ENCODE data around the gene MAP1B. TPM values are rescaled to one million over a fixed set of nuclear protein-coding genes. Genes with fewer than 3 reads are reported as not detected.

MAP1B gene
- total RNA-seq, 2 donors from 2014 or later = 87.9 to 93.3 TPM

DNA sequence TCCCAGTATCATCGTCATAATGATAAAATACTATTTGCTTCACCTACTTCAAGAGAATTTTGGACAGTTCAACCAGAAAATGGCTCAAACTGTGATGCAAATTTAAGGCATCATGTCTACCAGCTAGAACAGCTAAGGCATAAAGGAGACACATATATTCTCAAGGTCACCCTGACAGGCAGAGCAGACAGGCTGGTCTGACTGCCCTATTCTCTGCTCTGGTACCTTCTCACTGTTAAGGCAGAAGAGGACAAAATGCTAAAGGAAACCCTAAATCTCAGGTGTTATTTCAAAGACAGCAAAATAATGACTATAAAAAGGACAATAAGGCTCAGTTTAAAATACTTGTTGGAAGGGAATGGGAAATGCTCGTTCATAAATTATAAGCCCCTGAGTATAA is 125.6 kb downstream of the MAP1B start:
- no peak overlapping the region for H3K27ac ChIP-seq (ENCODE audit: low read depth, low read length)
- no peaks in the 10 kb centered on the region for H3K4me1 ChIP-seq (ENCODE audit: control insufficient read depth, insufficient read depth, low read length)
- H3K9me3 ChIP-seq (ENCODE audit: control insufficient read depth, low read length) = no peaks in the 10 kb centered on the region
- no peaks in the 10 kb centered on the region for H3K27me3 ChIP-seq (ENCODE audit: control insufficient read depth, insufficient read depth, low read length, poor library complexity, severe bottlenecking)
- H3K27me3 Mint-ChIP-seq (ENCODE audit: insufficient read depth) = no peaks in the 10 kb centered on the region
- H3K27ac Mint-ChIP-seq = no peak overlapping the region
- DNase-seq = no peak
- no peak overlapping the region for H3K4me3 ChIP-seq (ENCODE audit: low read length)
- no peak overlapping the region for H3K9ac ChIP-seq (ENCODE audit: extremely low read depth, low read length, poor library complexity, severe bottlenecking)
- H3K36me3 ChIP-seq (ENCODE audit: control insufficient read depth, insufficient read depth, low read length) = peaks cover 52% of the 10 kb centered on the region
- H3K9me3 Mint-ChIP-seq = no peaks in the 10 kb centered on the region
- 75 to 85% methylated on average over 2 of the region's 2 CpGs for WGBS, 2 experiments (ENCODE audit: insufficient coverage in 1 of 2, insufficient read length in 1 of 2)
- TF ChIP-seq, protein P1, sequence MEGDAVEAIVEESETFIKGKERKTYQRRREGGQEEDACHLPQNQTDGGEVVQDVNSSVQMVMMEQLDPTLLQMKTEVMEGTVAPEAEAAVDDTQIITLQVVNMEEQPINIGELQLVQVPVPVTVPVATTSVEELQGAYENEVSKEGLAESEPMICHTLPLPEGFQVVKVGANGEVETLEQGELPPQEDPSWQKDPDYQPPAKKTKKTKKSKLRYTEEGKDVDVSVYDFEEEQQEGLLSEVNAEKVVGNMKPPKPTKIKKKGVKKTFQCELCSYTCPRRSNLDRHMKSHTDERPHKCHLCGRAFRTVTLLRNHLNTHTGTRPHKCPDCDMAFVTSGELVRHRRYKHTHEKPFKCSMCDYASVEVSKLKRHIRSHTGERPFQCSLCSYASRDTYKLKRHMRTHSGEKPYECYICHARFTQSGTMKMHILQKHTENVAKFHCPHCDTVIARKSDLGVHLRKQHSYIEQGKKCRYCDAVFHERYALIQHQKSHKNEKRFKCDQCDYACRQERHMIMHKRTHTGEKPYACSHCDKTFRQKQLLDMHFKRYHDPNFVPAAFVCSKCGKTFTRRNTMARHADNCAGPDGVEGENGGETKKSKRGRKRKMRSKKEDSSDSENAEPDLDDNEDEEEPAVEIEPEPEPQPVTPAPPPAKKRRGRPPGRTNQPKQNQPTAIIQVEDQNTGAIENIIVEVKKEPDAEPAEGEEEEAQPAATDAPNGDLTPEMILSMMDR (conservative IDR thresholded peaks at IDR 0.05) = no peak
- peaks cover 14% of the 10 kb centered on the region for H3K36me3 Mint-ChIP-seq (ENCODE audit: low read depth)
- peaks cover 3% of the 10 kb centered on the region for H3K4me1 Mint-ChIP-seq
- H3K4me3 Mint-ChIP-seq = no peak overlapping the region

DNA sequence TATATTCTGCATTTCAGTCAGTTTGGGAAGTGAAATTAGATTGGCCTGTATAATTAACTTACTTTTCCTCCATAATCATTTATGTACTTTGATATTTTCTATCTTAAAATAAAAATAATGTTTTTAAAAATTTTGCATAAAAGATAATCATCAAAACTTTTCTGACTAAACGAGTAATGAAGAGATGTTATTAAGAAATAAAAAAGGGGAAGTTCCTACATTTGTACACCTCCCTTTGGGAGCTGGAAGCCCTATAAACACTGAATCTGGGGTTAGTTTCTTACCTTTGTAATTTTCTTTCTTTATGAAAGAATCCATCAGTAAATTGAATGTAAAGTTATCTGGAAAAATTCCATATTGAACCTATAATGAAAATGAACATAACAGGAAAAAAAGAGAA is 126.6 kb downstream of the MAP1B start:
- Histone ChIP-seq H3K36me3 (ENCODE audit: control insufficient read depth, insufficient read depth, low read length) (peaks cover 50% of the 10 kb centered on the region), H3K27me3 (ENCODE audit: control insufficient read depth, insufficient read depth, low read length, poor library complexity, severe bottlenecking) (no peaks in the 10 kb centered on the region), H3K4me1 (ENCODE audit: control insufficient read depth, insufficient read depth, low read length) (no peaks in the 10 kb centered on the region), H3K9ac (ENCODE audit: extremely low read depth, low read length, poor library complexity, severe bottlenecking) (no peak overlapping the region), H3K27ac (ENCODE audit: low read depth, low read length) (no peak overlapping the region), H3K4me3 (ENCODE audit: low read length) (no peak overlapping the region), H3K9me3 (ENCODE audit: control insufficient read depth, low read length) (no peaks in the 10 kb centered on the region)
- Mint-ChIP-seq H3K36me3 (ENCODE audit: low read depth) (peaks cover 14% of the 10 kb centered on the region), H3K27ac (no peak overlapping the region), H3K4me3 (no peak overlapping the region), H3K9me3 (no peaks in the 10 kb centered on the region), H3K27me3 (ENCODE audit: insufficient read depth) (no peaks in the 10 kb centered on the region), H3K4me1 (peaks cover 12% of the 10 kb centered on the region)
- TF ChIP-seq, protein P1 (conservative IDR thresholded peaks at IDR 0.05) = no peak
- no peak for DNase-seq
- WGBS, 2 experiments (ENCODE audit: insufficient coverage in 1 of 2, insufficient read length in 1 of 2) = 100% methylated on average over 1 of the region's 1 CpG; no CpG with 5 or more reads in 1 of the 2 experiments

DNA sequence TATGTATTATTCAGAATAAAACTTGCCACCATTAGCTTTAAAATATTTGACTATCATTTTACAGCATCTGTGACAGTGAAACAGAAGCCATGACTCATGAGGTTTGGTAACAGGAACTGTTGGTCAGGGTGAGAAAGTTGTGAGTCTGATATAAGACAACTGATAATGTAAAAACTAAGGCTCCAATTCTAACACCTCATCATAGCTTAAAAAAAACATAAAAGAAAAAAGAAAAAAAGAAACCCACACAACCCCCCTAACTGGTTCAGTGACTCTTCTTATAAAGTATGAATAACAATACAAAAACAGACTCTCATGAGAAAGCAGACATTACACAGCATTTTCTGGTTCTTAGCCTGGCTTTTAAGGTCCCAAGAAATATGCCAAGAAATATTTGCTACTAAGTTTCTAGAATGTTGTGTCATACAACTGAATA is 127.0 kb downstream of the MAP1B start:
- peak overlapping the region; percentile 22 for H3K27ac ChIP-seq (ENCODE audit: low read depth, low read length)
- DNase-seq = no peak
- no peak overlapping the region for H3K27ac Mint-ChIP-seq

More for the DNA sequence above, 127.0 kb downstream of the MAP1B start:
- Mint-ChIP-seq H3K27me3 (ENCODE audit: insufficient read depth) (no peaks in the 10 kb centered on the region), H3K36me3 (ENCODE audit: low read depth) (peaks cover 14% of the 10 kb centered on the region), H3K4me1 (peaks cover 16% of the 10 kb centered on the region), H3K4me3 (no peak overlapping the region), H3K9me3 (no peaks in the 10 kb centered on the region)
- Histone ChIP-seq H3K9ac (ENCODE audit: extremely low read depth, low read length, poor library complexity, severe bottlenecking) (no peak overlapping the region), H3K4me1 (ENCODE audit: control insufficient read depth, insufficient read depth, low read length) (no peaks in the 10 kb centered on the region), H3K27me3 (ENCODE audit: control insufficient read depth, insufficient read depth, low read length, poor library complexity, severe bottlenecking) (no peaks in the 10 kb centered on the region), H3K36me3 (ENCODE audit: control insufficient read depth, insufficient read depth, low read length) (peaks cover 50% of the 10 kb centered on the region), H3K4me3 (ENCODE audit: low read length) (no peak overlapping the region), H3K9me3 (ENCODE audit: control insufficient read depth, low read length) (no peaks in the 10 kb centered on the region)
- TF ChIP-seq, protein P1 (conservative IDR thresholded peaks at IDR 0.05) = no peak
